A673 (cell line): Measurements from ENCODE around the gene LHFPL2. TPM values are rescaled to one million over a fixed set of nuclear protein-coding genes. Genes with fewer than 3 reads are reported as not detected.

Experiments used
- BruUV-seq: library from RNA; stranded (reverse); fragments of 400-500 nt; replicated peaks from 2 replicates; lab custom pipeline; 2021; lab: Mats Ljungman, UMichigan
- CTCF ChIA-PET: fragments of 300-600 bp; sonication (Branson Sonifier 250); formaldehyde crosslinking; loops from one replicate; lab custom pipeline; 2022; ENCODE audit warnings: antibody characterized with exemption; lab: Charles Lee
- POLR2A ChIA-PET: fragments of 300-600 bp; sonication (Branson Sonifier 250); formaldehyde crosslinking; loops from one replicate; lab custom pipeline; 2022; ENCODE audit warnings: antibody characterized with exemption; ENCODE audit not compliant: low non-redundant PET; lab: Charles Lee
- DNase-seq: peaks from one replicate; pipeline ENCODE4 v3.0.0-alpha.2; 2015; ENCODE audit warnings: low spot score
- H3K27ac ChIP-seq: fragments of 200-600 bp; sonication (generic); 2 replicates; pipeline ENCODE4 v1.5.1; 2016; ENCODE audit warnings: mixed run types, low read depth, mild to moderate bottlenecking, mixed read lengths, antibody characterized with exemption, low read length; ENCODE audit not compliant: poor library complexity, severe bottlenecking
- H3K27me3 ChIP-seq: fragments of 200-600 bp; sonication (generic); replicated peaks from 2 replicates; pipeline ENCODE4 v1.6.1; 2017; ENCODE audit warnings: mixed run types, low read depth, mild to moderate bottlenecking, mixed read lengths, antibody characterized with exemption, low read length; ENCODE audit not compliant: insufficient read depth, poor library complexity
- H3K36me3 ChIP-seq: fragments of 200-600 bp; sonication (generic); 2 replicates; pipeline ENCODE4 v1.6.1; 2016; ENCODE audit warnings: mixed run types, mild to moderate bottlenecking, mixed read lengths, antibody characterized with exemption, low read length; ENCODE audit not compliant: insufficient read depth, poor library complexity, severe bottlenecking
- H3K4me1 ChIP-seq: fragments of 200-600 bp; sonication (generic); 2 replicates; pipeline ENCODE4 v1.6.1; 2017; ENCODE audit warnings: mixed run types, mild to moderate bottlenecking, mixed read lengths, antibody characterized with exemption, low read length; ENCODE audit not compliant: insufficient read depth, poor library complexity, severe bottlenecking
- H3K4me3 ChIP-seq: fragments of 200-600 bp; sonication (generic); 2 replicates; pipeline ENCODE4 v1.5.1; 2016; ENCODE audit warnings: low read depth, mixed run types, mild to moderate bottlenecking, mixed read lengths, low read length; ENCODE audit not compliant: poor library complexity, severe bottlenecking
- H3K9me3 ChIP-seq: fragments of 200-600 bp; sonication (generic); 2 replicates; pipeline ENCODE4 v1.6.1; 2016; ENCODE audit warnings: mixed run types, low read depth, mild to moderate bottlenecking, mixed read lengths, antibody characterized with exemption, low read length; ENCODE audit not compliant: poor library complexity, severe bottlenecking
- EZH2 ChIP-seq: fragments of 200-600 bp; sonication (generic); IDR thresholded peaks from 2 replicates; pipeline ENCODE4 v1.6.1; 2017; ENCODE audit warnings: borderline replicate concordance, low read depth, mild to moderate bottlenecking, mixed read lengths, antibody characterized with exemption, low read length; ENCODE audit not compliant: poor library complexity, severe bottlenecking
- intact Hi-C: fragments of 100-400 bp; cut with micrococcal nuclease; formaldehyde crosslinking; loops from one replicate; pipeline ENCODE4 v1.10.0; 2022; ENCODE audit not compliant: unreplicated experiment
- total RNA-seq: library from RNA; stranded (reverse); gene quantifications from 2 replicates; pipeline ENCODE4 v1.2.3, GENCODE V29; 2021
- TF ChIP-seq, protein P1 (sequence below): fragments of 300-800, 200-600 bp; sonication (generic); conservative IDR thresholded peaks from 2 replicates; pipeline ENCODE4 v1.5.1; 2017; ENCODE audit warnings: low read depth, mild to moderate bottlenecking, antibody characterized with exemption, low read length, moderate library complexity, mixed read lengths

LHFPL2 gene
- total RNA-seq, 1 experiment from 2014 or later, result 6.2 TPM

DNA sequence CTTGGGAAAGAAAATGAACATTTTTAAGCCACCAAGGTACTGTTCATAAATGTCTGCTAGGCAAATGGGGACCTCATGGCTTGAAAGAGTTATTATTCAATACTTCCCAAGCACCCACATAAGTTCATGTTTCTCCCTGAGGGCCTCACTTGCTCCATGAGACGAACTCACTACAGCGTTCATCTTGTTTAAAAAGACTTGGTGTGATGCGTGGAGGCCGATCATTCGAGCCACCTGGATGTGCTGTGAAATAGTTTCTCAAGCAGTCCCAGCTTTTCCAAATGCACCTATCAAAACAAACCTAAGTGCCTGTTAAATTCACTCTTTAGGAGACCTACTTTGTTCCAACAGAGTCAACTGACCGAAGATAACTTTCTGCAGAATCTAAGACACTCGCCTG, 103.2 kb downstream of the LHFPL2 start:
- no peak for DNase-seq
- CTCF ChIA-PET, result no interaction called here
- TF ChIP-seq EZH2, result no peak
- TF ChIP-seq, protein P1, sequence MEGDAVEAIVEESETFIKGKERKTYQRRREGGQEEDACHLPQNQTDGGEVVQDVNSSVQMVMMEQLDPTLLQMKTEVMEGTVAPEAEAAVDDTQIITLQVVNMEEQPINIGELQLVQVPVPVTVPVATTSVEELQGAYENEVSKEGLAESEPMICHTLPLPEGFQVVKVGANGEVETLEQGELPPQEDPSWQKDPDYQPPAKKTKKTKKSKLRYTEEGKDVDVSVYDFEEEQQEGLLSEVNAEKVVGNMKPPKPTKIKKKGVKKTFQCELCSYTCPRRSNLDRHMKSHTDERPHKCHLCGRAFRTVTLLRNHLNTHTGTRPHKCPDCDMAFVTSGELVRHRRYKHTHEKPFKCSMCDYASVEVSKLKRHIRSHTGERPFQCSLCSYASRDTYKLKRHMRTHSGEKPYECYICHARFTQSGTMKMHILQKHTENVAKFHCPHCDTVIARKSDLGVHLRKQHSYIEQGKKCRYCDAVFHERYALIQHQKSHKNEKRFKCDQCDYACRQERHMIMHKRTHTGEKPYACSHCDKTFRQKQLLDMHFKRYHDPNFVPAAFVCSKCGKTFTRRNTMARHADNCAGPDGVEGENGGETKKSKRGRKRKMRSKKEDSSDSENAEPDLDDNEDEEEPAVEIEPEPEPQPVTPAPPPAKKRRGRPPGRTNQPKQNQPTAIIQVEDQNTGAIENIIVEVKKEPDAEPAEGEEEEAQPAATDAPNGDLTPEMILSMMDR, result no peak
- no peak overlapping the region for H3K27ac ChIP-seq
- H3K9me3 ChIP-seq, result no peaks in the 10 kb centered on the region
- no peak overlapping the region for H3K4me3 ChIP-seq
- peaks cover 11% of the 10 kb centered on the region for H3K4me1 ChIP-seq
- BruUV-seq, result no TSS peak
- POLR2A ChIA-PET, result no interaction called here
- H3K36me3 ChIP-seq, result no peaks in the 10 kb centered on the region
- intact Hi-C loops, result no loop called here
- no peaks in the 10 kb centered on the region for H3K27me3 ChIP-seq

DNA sequence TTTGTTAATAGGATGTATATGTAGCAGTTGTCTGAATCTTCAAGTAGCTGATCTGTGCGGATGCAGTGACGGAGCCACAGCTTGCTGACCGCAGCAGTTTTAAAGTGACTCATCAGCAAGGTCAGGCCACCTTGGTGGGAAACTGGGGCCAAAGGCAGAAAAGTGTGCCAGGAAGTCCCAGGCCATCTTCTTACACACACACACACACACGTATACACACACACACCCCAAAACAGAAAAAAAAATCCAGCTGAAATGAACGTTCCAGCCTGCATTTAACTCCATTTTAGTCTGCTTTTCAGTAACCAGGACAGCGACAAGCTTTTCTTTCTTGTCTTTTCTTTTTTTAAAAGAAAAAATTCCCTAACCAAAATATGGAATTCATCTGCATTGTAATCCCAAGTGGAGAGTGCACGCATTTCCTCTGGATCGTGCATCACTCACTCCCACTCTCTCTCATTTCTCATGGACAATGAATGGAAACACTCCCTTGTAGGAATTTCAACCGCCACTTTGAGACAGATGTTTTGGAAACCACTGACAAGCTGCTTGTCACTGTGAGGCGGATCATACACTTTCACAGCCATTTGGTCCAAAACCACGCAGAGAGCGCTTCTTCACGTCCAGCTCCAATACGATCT, 103.9 kb downstream of the LHFPL2 start:
- BruUV-seq, result no TSS peak
- no peak overlapping the region for H3K27ac ChIP-seq
- no peaks in the 10 kb centered on the region for H3K36me3 ChIP-seq
- intact Hi-C loops, result no loop called here
- H3K9me3 ChIP-seq, result no peaks in the 10 kb centered on the region
- TF ChIP-seq EZH2, result no peak
- TF ChIP-seq, protein P1, result no peak
- DNase-seq, result no peak
- CTCF ChIA-PET, result no interaction called here
- POLR2A ChIA-PET, result no interaction called here
- no peak overlapping the region for H3K4me3 ChIP-seq
- peaks cover 11% of the 10 kb centered on the region for H3K4me1 ChIP-seq
- H3K27me3 ChIP-seq, result no peaks in the 10 kb centered on the region

DNA sequence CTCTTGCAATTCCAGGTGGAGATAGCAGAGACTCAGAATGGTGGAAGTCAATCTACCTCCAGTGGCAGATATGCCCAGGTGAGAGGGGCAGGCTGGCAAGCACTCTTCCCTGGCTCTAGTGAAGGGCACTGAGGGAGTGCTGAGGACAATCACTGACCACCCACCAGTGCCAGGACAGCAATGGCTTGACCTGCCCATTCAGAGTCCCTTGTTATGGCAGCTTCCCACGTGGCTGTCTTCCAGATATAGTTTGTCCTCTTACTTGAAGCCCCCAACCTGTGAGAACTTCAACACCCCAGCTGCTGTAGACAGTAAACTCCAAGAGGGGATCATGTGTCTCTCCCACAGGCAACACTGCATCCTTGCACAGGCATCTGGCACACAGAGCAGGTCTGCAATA, 104.7 kb downstream of the LHFPL2 start:
- TF ChIP-seq, protein P1, result no peak
- no peak for TF ChIP-seq EZH2
- POLR2A ChIA-PET, result no interaction called here
- CTCF ChIA-PET, result no interaction called here
- no TSS peak for BruUV-seq
- Histone ChIP-seq H3K27ac (no peak overlapping the region), H3K27me3 (no peaks in the 10 kb centered on the region), H3K9me3 (no peaks in the 10 kb centered on the region), H3K4me3 (no peak overlapping the region), H3K4me1 (peaks cover 11% of the 10 kb centered on the region), H3K36me3 (no peaks in the 10 kb centered on the region)
- DNase-seq, result no peak
- intact Hi-C loops, result no loop called here
